ENCODE data around the gene CDK8. TPM values are rescaled to one million over a fixed set of nuclear protein-coding genes. Genes with fewer than 3 reads are reported as not detected.

CDK8 gene
- total RNA-seq, 1 experiment from 2014 or later = 17.2 TPM

GRCh38 chr13:26327940-26328725 lies 74.2 kb downstream of the CDK8 start:
- Histone ChIP-seq H3K27me3 (no peaks in the 10 kb centered on the region), H3K36me3 (no peaks in the 10 kb centered on the region), H3K9me3 (no peaks in the 10 kb centered on the region; the same call in none of the 2 replicates), H3K4me3 (no peak overlapping the region)
- DNase-seq = no peak

DNA sequence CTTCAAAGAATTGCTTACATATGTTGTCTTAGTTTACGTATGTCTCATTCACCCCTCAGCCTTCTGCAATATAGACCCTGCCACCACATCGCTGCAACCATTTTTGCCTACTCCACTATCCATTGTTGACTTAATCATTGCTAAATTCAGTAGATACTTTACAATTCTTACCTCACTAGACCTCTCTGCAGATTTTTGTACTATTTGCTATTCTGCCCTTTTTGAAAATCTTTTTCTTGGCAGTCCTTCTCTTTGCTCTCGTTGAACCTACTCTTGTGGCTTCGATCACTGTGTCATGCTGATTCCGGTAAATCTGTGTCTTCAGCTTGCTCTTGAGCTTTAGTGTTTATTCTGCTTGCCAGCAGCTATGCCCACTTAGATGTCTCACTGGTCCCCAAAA lies 81.2 kb downstream of the CDK8 start:
- Histone ChIP-seq H3K4me3 (no peak overlapping the region), H3K27me3 (no peaks in the 10 kb centered on the region), H3K36me3 (no peaks in the 10 kb centered on the region), H3K9me3 (no peaks in the 10 kb centered on the region)
- no peak for DNase-seq

- Histone ChIP-seq H3K9me3 (no peaks in the 10 kb centered on the region), H3K36me3 (no peaks in the 10 kb centered on the region), H3K27me3 (no peaks in the 10 kb centered on the region), H3K4me3 (no peak overlapping the region)
- DNase-seq = no peak
Measured at GRCh38 chr13:26340807-26341206, 86.9 kb downstream of the CDK8 start.

DNA sequence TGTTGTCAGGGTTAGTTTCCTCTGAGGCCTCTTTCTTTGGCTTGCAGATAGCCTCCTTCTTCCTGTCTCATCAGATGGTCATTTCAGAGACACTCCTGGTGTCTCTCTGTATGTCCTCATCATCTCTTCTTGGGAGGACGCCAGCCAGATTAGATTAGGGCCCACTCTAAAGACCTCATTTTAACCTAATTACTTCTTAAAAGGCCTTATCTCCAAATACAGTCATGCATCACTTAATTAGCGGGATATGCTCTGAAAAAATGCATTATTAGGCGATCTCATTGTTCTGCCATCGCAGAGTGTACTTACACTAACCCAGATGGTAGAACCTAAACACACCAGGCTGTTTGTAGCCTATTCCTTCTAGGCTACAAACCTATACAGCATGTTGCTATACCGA lies 89.0 kb downstream of the CDK8 start:
- Histone ChIP-seq H3K27me3 (no peaks in the 10 kb centered on the region), H3K36me3 (no peaks in the 10 kb centered on the region), H3K9me3 (no peaks in the 10 kb centered on the region), H3K4me3 (no peak overlapping the region)
- no peak for DNase-seq

GRCh38 chr13:26343816-26344215 lies 89.9 kb downstream of the CDK8 start:
- Histone ChIP-seq H3K4me3 (no peak overlapping the region), H3K36me3 (no peaks in the 10 kb centered on the region; the same call in 1 of the 2 replicates), H3K27me3 (no peaks in the 10 kb centered on the region), H3K9me3 (no peaks in the 10 kb centered on the region)
- no peak for DNase-seq

DNA sequence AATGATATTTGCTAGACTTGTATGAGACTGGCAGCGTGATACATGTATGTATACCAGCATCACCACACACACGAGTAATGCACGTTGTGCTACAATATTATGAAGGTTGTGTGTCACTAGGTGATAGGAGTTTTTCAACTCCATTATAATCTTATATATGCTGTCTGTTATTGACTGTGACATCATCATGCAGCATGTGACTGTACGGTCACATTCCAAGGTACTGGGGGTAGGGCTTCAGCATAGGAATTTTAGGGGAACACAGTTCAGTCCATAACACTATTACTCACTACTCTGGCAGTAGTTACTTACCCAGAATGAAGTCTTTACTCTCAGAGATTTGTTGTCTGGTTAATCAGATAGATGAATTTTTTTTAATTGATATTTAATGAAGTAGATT lies 91.1 kb downstream of the CDK8 start:
- Histone ChIP-seq H3K9me3 (no peaks in the 10 kb centered on the region), H3K4me3 (no peak overlapping the region), H3K27me3 (no peaks in the 10 kb centered on the region), H3K36me3 (no peaks in the 10 kb centered on the region; the same call in 1 of the 2 replicates)
- no peak for DNase-seq

- no peak for DNase-seq
- Histone ChIP-seq H3K27me3 (no peaks in the 10 kb centered on the region), H3K4me3 (no peak overlapping the region), H3K9me3 (no peaks in the 10 kb centered on the region), H3K36me3 (peaks cover 2% of the 10 kb centered on the region)
Measured at GRCh38 chr13:26348966-26349365, 95.0 kb downstream of the CDK8 start.

- Histone ChIP-seq H3K27me3 (no peaks in the 10 kb centered on the region), H3K36me3 (no peaks in the 10 kb centered on the region), H3K9me3 (no peaks in the 10 kb centered on the region), H3K4me3 (no peak overlapping the region)
- DNase-seq = no peak
Measured at GRCh38 chr13:26362261-26362660, 108.3 kb downstream of the CDK8 start.

GRCh38 chr13:26370553-26370952 lies 116.6 kb downstream of the CDK8 start:
- Histone ChIP-seq H3K9me3 (no peaks in the 10 kb centered on the region), H3K36me3 (no peaks in the 10 kb centered on the region), H3K4me3 (no peak overlapping the region; the same call in 1 of the 2 replicates), H3K27me3 (no peaks in the 10 kb centered on the region)
- no peak for DNase-seq

DNA sequence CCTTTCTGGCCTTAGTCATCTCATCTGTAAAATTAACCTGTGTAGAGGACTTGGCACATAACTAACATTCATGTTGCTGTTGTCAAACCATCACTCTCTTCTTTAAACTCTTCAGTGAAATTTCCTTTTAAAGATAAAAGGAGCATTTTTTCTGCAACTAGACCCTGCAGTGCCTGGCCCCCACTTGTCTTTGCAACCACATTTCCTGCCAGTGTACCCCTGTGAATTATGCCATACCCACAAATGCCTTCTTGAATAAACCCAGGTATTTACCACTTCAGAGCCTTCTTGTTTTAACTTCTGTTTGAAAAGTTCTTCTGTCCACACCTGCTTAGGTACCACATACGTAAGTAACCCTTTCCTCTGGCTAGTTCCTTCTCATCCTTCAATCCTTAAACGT lies 118.8 kb downstream of the CDK8 start:
- Histone ChIP-seq H3K9me3 (no peaks in the 10 kb centered on the region), H3K4me3 (no peak overlapping the region), H3K36me3 (no peaks in the 10 kb centered on the region), H3K27me3 (no peaks in the 10 kb centered on the region)
- no peak for DNase-seq

DNA sequence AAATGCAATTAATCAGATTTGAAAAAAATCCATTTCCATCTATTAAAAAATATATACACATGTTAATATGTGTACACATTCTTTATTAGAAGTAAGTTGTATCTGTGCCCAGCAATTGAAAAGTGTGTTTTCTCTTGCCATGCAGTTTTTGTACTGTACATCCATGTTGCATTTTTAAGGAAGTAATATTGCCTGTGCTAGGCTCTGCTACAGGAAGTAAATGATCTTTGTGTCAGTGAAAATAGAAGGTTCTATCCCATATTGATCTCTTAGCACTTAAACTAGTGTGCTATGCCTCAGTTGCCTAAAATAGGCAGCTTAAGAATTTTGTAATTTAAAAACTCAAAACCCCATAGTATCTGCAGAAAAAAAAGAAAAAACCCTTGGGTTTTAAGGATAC lies 122.5 kb downstream of the CDK8 start:
- no peak for DNase-seq
- H3K27me3 ChIP-seq = no peaks in the 10 kb centered on the region
- H3K9me3 ChIP-seq = no peaks in the 10 kb centered on the region
- no peak overlapping the region for H3K4me3 ChIP-seq
- H3K36me3 ChIP-seq = no peaks in the 10 kb centered on the region; the same call in 1 of the 2 replicates

DNA sequence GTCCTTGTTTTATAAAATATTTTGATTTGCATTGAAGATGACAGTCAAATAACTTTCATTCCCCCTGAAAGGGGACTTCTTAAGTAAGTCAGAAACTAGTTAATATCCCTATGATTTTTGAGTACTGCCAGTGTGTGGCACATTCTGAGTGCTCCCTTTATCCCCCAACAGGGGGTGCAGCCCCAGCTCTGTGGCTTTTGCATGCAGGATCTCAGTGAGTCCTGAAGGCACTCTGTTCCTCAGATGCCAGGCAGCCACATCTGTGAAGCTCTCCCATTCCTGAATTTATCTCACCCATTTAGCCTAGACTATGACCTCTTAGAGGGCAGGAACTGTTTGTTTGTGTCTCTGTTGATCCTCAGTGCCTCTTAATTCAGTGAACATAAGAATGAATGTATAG lies 123.1 kb downstream of the CDK8 start:
- H3K4me3 ChIP-seq = no peak overlapping the region
- H3K36me3 ChIP-seq = no peaks in the 10 kb centered on the region; the same call in 1 of the 2 replicates
- peak; percentile 26 for DNase-seq
- H3K9me3 ChIP-seq = no peaks in the 10 kb centered on the region
- H3K27me3 ChIP-seq = no peaks in the 10 kb centered on the region

GRCh38 chr13:26378116-26378515 lies 124.2 kb downstream of the CDK8 start:
- Histone ChIP-seq H3K9me3 (no peaks in the 10 kb centered on the region), H3K36me3 (no peaks in the 10 kb centered on the region; the same call in 1 of the 2 replicates), H3K27me3 (no peaks in the 10 kb centered on the region), H3K4me3 (no peak overlapping the region)
- DNase-seq = no peak

- no peaks in the 10 kb centered on the region for H3K9me3 ChIP-seq
- no peak overlapping the region for H3K4me3 ChIP-seq
- no peaks in the 10 kb centered on the region for H3K27me3 ChIP-seq
- no peak for DNase-seq
- no peaks in the 10 kb centered on the region; the same call in 1 of the 2 replicates for H3K36me3 ChIP-seq
Measured at GRCh38 chr13:26379831-26380230, 125.9 kb downstream of the CDK8 start.

DNA sequence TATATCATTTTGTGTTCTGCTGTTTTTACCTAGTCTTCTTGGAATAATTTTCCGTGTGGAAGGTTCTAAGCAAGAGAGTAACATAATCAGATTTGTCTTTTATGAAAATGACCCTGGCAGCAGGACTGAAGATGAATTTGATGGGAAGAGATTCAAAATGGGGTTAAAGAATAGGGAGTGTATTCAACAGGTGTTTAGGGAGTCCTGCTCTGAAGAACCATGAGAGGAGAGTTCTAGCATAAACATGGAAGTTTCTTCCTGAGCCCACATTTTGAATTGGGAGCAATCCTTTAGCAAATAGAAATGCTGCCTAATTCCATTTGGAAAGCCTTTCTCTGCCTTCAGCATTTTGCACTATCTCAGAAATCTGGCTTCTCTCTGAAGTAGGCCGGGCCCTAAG lies 127.0 kb downstream of the CDK8 start:
- no peaks in the 10 kb centered on the region; the same call in 1 of the 2 replicates for H3K36me3 ChIP-seq
- H3K4me3 ChIP-seq = no peak overlapping the region
- DNase-seq = no peak
- no peaks in the 10 kb centered on the region for H3K9me3 ChIP-seq
- no peaks in the 10 kb centered on the region for H3K27me3 ChIP-seq

- Histone ChIP-seq H3K36me3 (no peaks in the 10 kb centered on the region; the same call in 1 of the 2 replicates), H3K27me3 (no peaks in the 10 kb centered on the region), H3K4me3 (no peak overlapping the region), H3K9me3 (no peaks in the 10 kb centered on the region)
- no peak for DNase-seq
Measured at GRCh38 chr13:26382366-26382765, 128.4 kb downstream of the CDK8 start.

DNA sequence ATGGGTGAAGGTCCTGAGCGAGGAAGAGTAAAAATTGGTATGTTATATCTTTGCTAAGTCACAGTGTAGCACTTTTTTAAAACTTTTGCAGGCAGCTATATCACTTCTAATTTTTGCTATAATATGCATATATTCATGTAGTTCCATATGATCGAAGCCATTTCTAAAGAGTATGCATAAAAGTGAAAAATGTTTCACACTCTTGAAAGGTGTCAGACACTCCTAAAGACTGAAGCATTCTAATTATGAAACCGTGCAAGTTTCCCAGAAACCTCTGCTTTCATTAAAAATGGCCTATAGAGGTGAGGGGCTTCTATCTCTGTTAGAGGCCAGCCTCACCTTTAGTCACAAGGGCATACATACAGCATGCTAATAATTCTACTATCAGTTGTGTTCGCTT lies 128.9 kb downstream of the CDK8 start:
- DNase-seq = no peak
- Histone ChIP-seq H3K9me3 (no peaks in the 10 kb centered on the region), H3K27me3 (no peaks in the 10 kb centered on the region), H3K4me3 (no peak overlapping the region), H3K36me3 (no peaks in the 10 kb centered on the region; the same call in 1 of the 2 replicates)

- Histone ChIP-seq H3K36me3 (no peaks in the 10 kb centered on the region; the same call in 1 of the 2 replicates), H3K9me3 (no peaks in the 10 kb centered on the region), H3K27me3 (no peaks in the 10 kb centered on the region), H3K4me3 (no peak overlapping the region)
- no peak for DNase-seq
Measured at GRCh38 chr13:26384587-26384986, 130.7 kb downstream of the CDK8 start.

Measured in MG63 (cell line).